Measurements from ENCODE around the gene PRKCE.

- TF ChIP-seq EZH2 (IDR thresholded peaks at IDR 0.05) (no peak), POLR2AphosphoS5 (IDR thresholded peaks at IDR 0.05; ENCODE audit: borderline replicate concordance, low read depth, low read length) (no peak)
These were observed 511.0 kb downstream of the PRKCE start for GRCh38 chr2:46162329-46163097.
